Measurements from ENCODE around the gene ANGPT4. TPM values are rescaled to one million over a fixed set of nuclear protein-coding genes. Genes with fewer than 3 reads are reported as not detected.
"Not testable (repeated sequence)": the region's sequence is repeated elsewhere in the genome, so short reads cannot be mapped to it uniquely, and the experiment has no call there.

Gene ANGPT4
- total RNA-seq, 1 donor = not detected

DNA sequence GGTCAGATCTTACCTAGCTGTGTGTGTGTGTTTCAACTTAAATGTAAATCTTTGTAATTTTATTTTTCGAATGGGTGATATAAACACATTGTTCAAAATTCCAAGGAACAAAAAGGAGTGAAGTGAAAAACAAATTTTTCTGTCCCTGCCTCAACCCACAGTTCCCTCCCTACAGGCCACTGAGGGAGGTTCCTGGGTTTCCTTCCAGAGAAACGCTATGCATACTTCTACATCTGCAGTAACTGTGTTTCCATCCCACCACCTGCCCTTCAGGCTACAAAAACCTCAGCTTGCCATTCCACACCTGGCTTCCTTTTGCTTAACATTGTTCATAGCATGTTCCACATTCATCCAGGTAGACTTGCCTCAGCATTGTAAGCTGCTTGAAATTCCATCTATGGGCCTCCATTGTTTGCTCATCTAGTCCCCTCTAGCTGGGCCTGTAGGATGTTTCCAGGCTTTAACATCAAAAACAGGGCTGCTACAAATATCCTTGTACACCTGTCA, 12.0 kb downstream of the ANGPT4 start:
- Histone ChIP-seq H3K9me3 (ENCODE audit: low read depth, low read length) (no peaks in the 10 kb centered on the region), H3K27me3 (ENCODE audit: insufficient read depth, low read length) (no peaks in the 10 kb centered on the region), H3K4me1 (ENCODE audit: insufficient read depth, low read length) (peaks cover 35% of the 10 kb centered on the region), H3K4me3 (ENCODE audit: low read length) (no peak overlapping the region)

DNA sequence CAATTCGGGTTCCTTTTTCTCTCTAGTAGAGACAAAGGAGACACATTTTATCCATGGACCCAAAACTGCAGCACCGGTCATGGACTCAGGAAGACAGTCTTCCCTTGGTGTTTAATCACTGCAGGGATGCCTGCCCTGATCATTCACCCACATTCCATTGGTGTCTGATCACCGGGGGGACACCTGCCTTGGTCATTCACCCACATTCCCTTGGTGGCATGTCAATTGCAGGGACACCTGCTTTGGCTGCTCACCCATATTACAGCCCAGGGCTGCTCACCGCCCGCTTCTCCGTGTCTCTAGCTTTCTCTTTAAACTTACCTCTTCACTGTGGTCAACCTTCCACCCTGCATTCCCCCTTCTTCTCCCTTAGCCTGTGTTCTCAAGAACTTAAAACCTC, 18.7 kb downstream of the ANGPT4 start:
- H3K4me3 ChIP-seq (ENCODE audit: low read length); H3K9me3 ChIP-seq (ENCODE audit: low read depth, low read length); H3K27me3 ChIP-seq (ENCODE audit: insufficient read depth, low read length): not testable (repeated sequence)

DNA sequence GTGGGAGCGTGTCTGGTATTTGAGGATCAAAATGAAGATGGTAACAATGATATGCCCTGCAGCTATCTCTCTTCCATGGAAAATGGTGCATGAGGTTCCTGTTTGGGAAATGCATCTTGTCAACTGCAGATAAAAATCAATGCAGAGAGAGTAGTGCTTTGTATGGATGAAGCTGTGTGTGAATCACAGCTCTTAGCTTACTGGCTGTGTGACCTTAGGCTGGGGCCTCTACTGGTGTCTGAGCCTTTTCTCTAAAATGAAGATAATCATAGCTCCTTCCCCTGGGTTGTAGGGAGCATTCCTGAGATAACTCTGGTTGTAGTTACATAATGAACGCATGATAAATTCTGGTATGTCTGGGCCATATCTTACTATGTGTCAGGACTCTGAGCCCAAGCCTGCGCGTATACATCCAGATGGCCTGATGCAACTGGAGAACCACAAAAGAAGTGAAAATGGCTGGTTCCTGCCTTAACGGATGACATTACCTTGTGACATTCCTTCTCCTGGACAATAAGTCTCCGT, 19.6 kb downstream of the ANGPT4 start:
- Histone ChIP-seq H3K9me3 (ENCODE audit: low read depth, low read length) (no peaks in the 10 kb centered on the region), H3K4me3 (ENCODE audit: low read length) (no peak overlapping the region), H3K27me3 (ENCODE audit: insufficient read depth, low read length) (no peaks in the 10 kb centered on the region), H3K4me1 (ENCODE audit: insufficient read depth, low read length) (peaks cover 27% of the 10 kb centered on the region)

More for the DNA sequence above, 18.7 kb downstream of the ANGPT4 start:
- H3K4me1 ChIP-seq (ENCODE audit: insufficient read depth, low read length) = peaks cover 22% of the 10 kb centered on the region

GRCh38 chr20:892371-892770, 23.8 kb downstream of the ANGPT4 start:
- H3K4me1 ChIP-seq (ENCODE audit: insufficient read depth, low read length) = peaks cover 40% of the 10 kb centered on the region
- H3K4me3 ChIP-seq (ENCODE audit: low read length); H3K27me3 ChIP-seq (ENCODE audit: insufficient read depth, low read length); H3K9me3 ChIP-seq (ENCODE audit: low read depth, low read length): not testable (repeated sequence)

- Histone ChIP-seq H3K9me3 (ENCODE audit: low read depth, low read length) (no peaks in the 10 kb centered on the region), H3K4me3 (ENCODE audit: low read length) (no peak overlapping the region), H3K27me3 (ENCODE audit: insufficient read depth, low read length) (no peaks in the 10 kb centered on the region), H3K4me1 (ENCODE audit: insufficient read depth, low read length) (peaks cover 40% of the 10 kb centered on the region)
These were observed 24.4 kb downstream of the ANGPT4 start for GRCh38 chr20:891706-892080.

DNA sequence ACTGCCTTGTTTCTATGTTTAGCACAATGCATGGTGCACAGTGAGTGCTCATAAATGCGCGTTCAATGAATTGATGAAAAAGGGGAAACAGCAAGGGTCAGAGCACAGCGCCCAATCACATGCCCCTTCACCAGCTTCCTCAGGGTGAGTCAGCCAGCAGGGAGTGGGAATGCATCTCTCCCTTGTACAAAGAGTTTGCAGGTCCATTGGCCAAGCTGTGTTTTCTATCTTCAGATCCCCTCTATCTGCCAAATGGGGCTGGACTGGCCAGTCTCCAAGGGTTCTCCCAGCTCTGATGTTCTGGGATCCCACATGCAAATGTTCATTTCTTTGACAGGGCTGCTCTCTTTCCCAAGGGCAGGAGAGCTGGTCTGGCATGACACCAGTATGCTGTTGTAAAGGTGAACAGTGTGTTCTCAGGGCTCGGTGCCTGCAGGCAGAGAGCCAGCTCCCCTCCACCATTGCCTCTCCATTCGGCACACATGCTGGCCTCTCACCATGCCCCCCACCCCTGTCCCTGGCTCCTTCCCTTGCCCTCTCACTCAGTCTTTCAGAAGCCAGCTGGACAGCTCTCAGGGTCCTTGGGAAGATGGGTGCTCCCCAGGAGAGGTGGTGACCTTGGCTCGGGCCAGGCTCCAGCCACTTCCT, 25.0 kb downstream of the ANGPT4 start:
- Histone ChIP-seq H3K4me1 (ENCODE audit: insufficient read depth, low read length) (peaks cover 40% of the 10 kb centered on the region), H3K27me3 (ENCODE audit: insufficient read depth, low read length) (no peaks in the 10 kb centered on the region), H3K9me3 (ENCODE audit: low read depth, low read length) (no peaks in the 10 kb centered on the region), H3K4me3 (ENCODE audit: low read length) (no peak overlapping the region)

- H3K4me1 ChIP-seq (ENCODE audit: insufficient read depth, low read length) = peaks cover 40% of the 10 kb centered on the region
- H3K4me3 ChIP-seq (ENCODE audit: low read length) = no peak overlapping the region
- H3K9me3 ChIP-seq (ENCODE audit: low read depth, low read length) = no peaks in the 10 kb centered on the region
- H3K27me3 ChIP-seq (ENCODE audit: insufficient read depth, low read length) = no peaks in the 10 kb centered on the region
These were observed 25.5 kb downstream of the ANGPT4 start for GRCh38 chr20:890666-891057.

DNA sequence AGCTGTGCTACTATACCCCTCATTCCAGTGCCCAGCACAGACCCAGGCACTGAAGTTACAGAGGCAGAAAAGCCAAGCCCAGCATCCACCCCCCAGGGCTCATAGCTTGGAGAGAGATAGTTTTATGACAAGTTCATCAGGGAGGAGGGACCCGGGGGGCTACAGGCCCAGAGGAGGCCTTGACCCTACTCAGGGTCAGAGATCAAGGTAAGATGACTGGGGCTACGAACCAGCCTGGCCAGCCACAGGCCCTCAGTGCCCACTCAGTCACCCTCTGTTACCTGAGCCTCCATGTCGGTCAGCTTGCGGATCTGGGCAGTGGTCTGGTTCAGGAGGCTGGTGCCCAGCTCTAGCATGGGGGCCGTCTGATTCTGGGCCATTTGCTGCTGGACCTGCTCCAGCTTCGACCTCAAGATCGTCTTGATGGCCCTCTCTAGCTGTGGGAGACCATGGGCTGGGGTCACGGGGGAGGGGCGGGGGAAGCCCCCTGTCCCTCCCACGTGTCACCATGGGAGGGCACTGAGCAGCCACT, 26.1 kb downstream of the ANGPT4 start:
- Histone ChIP-seq H3K4me1 (ENCODE audit: insufficient read depth, low read length) (peaks cover 40% of the 10 kb centered on the region), H3K4me3 (ENCODE audit: low read length) (no peak overlapping the region), H3K9me3 (ENCODE audit: low read depth, low read length) (no peaks in the 10 kb centered on the region), H3K27me3 (ENCODE audit: insufficient read depth, low read length) (peaks cover 6% of the 10 kb centered on the region)

GRCh38 chr20:889106-889505, 27.0 kb downstream of the ANGPT4 start:
- Histone ChIP-seq H3K9me3 (ENCODE audit: low read depth, low read length) (no peaks in the 10 kb centered on the region), H3K4me1 (ENCODE audit: insufficient read depth, low read length) (peaks cover 34% of the 10 kb centered on the region)

GRCh38 chr20:888057-888456, 28.1 kb downstream of the ANGPT4 start:
- Histone ChIP-seq H3K4me3 (ENCODE audit: low read length) (no peak overlapping the region), H3K9me3 (ENCODE audit: low read depth, low read length) (no peaks in the 10 kb centered on the region), H3K4me1 (ENCODE audit: insufficient read depth, low read length) (peaks cover 23% of the 10 kb centered on the region), H3K27me3 (ENCODE audit: insufficient read depth, low read length) (peaks cover 10% of the 10 kb centered on the region)

More at GRCh38 chr20:889106-889505, 27.0 kb downstream of the ANGPT4 start:
- peaks cover 10% of the 10 kb centered on the region for H3K27me3 ChIP-seq (ENCODE audit: insufficient read depth, low read length)
- no peak overlapping the region for H3K4me3 ChIP-seq (ENCODE audit: low read length)

DNA sequence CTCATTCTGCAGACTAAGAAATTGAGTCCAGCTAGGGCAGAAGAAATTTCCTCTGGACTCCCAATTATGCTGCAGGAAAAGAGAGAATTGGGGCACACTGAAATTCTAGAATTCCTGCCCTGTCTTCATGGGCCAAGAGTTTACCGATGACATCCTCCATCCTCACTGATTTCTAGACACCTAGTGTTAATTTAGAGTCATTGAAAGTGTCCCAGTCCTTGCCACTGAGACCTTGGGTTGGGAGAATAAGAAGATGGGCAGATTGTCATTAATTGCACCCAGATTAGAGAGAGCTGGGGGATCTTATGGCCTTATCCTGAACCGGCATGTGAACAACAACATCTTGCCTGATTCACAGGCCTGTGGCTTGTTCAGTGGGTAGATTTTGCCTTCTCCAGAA, 29.0 kb downstream of the ANGPT4 start:
- Histone ChIP-seq H3K27me3 (ENCODE audit: insufficient read depth, low read length) (peaks cover 10% of the 10 kb centered on the region), H3K4me3 (ENCODE audit: low read length) (no peak overlapping the region), H3K9me3 (ENCODE audit: low read depth, low read length) (no peaks in the 10 kb centered on the region), H3K4me1 (ENCODE audit: insufficient read depth, low read length) (peaks cover 25% of the 10 kb centered on the region)

- H3K4me3 ChIP-seq (ENCODE audit: low read length) = no peak overlapping the region
- H3K27me3 ChIP-seq (ENCODE audit: insufficient read depth, low read length) = peaks cover 10% of the 10 kb centered on the region
- H3K4me1 ChIP-seq (ENCODE audit: insufficient read depth, low read length) = peaks cover 19% of the 10 kb centered on the region
- no peaks in the 10 kb centered on the region for H3K9me3 ChIP-seq (ENCODE audit: low read depth, low read length)
These were observed 30.9 kb downstream of the ANGPT4 start for GRCh38 chr20:884983-885952.

GRCh38 chr20:881783-882144, 34.4 kb downstream of the ANGPT4 start:
- Histone ChIP-seq H3K9me3 (ENCODE audit: low read depth, low read length) (no peaks in the 10 kb centered on the region), H3K27me3 (ENCODE audit: insufficient read depth, low read length) (peaks cover 10% of the 10 kb centered on the region), H3K4me1 (ENCODE audit: insufficient read depth, low read length) (peaks cover 19% of the 10 kb centered on the region), H3K4me3 (ENCODE audit: low read length) (no peak overlapping the region)

DNA sequence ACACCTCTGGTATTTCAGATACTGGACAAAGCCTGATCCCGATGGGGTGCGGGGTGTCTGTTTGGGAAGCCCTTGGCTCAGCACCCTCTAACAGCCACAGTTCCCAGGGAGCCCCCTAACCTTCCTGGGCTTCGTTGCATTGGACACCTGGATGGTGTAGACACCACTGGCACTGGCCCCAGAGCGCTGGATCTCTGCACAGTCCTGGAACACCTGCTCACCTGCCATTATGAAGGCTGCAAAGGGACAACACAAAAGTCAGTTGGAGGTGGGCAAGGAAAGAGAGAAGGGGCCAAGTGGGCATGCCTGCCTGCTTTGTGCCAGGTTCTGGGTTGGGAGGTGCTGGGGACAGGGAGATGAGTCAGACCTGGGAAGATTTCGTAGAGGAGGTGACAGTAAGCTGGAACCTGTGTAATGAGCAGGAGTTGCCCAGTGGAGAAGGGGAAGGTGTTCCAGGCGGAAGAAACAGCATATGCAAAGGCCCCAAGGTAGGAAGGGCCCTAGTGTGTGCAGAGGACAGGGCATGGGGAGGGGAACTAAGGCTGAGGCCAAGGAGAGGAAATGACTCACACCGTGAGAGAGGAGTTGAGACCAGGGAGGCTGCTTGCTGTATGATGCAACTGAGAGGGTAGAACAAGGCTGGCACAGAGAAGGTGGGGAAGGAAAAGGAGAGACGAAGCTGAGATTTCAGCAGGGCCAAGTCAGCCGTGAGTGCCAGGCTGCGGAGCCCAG, 34.9 kb downstream of the ANGPT4 start:
- peaks cover 10% of the 10 kb centered on the region for H3K27me3 ChIP-seq (ENCODE audit: insufficient read depth, low read length)
- H3K4me1 ChIP-seq (ENCODE audit: insufficient read depth, low read length) = peaks cover 19% of the 10 kb centered on the region
- no peaks in the 10 kb centered on the region for H3K9me3 ChIP-seq (ENCODE audit: low read depth, low read length)
- H3K4me3 ChIP-seq (ENCODE audit: low read length) = no peak overlapping the region

All from mononuclear cell (primary cell).